CD4-positive, alpha-beta T cell treated with Interleukin-2 at 100 ng/mL for 4 hours (primary cell): ENCODE measurements around the gene OR10A6.
A peak's percentile ranks its signal among the peaks of the same experiment; 100 is the strongest.

Source experiments
- DNase-seq: peaks from one replicate; pipeline ENCODE4 v3.0.0-alpha.2; 2020; ENCODE audit warnings: low spot score

Gene OR10A6

GRCh38 chr11:7910286-7910788, 20.7 kb downstream of the OR10A6 start:
- no peak for DNase-seq

GRCh38 chr11:7909585-7910285, 21.3 kb downstream of the OR10A6 start:
- no peak for DNase-seq

DNA sequence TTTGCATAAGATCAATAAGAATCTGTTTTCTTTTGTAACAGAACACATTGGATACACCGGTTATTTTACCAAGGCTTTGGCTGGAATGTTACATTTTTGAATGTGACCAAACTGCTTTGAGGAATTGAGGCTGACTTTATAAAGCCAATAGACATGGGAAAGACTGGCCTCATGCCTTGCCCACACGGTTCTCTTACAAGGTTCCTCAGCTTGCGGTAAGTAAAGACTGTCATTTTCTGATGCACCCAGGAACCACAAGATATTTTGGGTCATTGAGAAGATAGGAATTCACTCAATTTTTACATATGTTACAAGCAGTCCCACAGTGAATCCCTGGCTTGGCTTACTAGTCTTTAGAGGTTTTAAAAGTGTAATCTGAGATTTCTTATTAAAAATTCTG, 23.9 kb downstream of the OR10A6 start:
- DNase-seq = no peak

GRCh38 chr11:7906481-7906880, 24.6 kb downstream of the OR10A6 start:
- DNase-seq = no peak

DNA sequence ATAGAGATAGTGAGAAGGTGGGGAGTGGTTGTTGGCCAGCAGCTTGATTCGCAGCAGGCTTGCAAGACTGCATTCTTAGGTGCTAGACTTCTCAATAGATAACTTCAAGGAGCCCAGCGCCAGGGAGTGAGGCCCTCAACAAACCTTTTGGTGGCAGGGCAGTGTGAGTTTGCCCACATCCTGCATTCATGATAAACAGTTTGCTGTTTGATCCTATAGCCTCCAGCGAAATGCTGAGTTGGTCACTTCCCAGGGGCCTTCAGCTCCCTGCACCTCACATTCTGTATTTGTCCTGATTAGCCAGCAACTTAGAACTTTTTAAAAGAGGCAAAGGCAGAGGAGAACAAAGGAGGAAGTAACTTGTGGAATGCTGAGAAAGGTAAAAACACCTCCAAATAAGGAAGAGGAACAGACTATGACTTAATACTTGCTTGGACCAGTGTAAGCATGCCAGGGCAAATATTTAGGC, 25.1 kb downstream of the OR10A6 start:
- no peak for DNase-seq

GRCh38 chr11:7905549-7905948, 25.5 kb downstream of the OR10A6 start:
- DNase-seq = no peak

DNA sequence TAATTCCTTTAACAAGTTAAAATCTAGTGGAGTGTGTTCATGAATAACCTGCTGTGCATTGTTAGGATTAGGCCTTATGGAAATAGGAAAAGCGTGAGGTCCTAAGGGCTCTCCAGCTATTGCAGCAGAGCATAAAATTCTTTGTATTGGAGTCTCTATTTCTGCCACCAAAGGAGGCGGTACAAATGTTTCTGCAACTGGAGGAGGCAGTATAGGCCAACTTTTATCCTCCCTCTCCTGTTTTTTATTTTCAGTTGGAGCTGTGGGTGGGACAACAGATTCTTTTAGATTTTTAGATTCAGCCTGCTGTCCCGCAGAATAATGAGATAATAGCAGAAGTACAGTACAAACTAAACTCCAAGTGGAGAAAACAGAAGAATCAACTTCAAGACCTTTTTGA, 26.2 kb downstream of the OR10A6 start:
- DNase-seq = no peak

GRCh38 chr11:7903940-7904339, 27.1 kb downstream of the OR10A6 start:
- DNase-seq = no peak

GRCh38 chr11:7901319-7901854, 29.7 kb downstream of the OR10A6 start:
- DNase-seq = no peak

DNA sequence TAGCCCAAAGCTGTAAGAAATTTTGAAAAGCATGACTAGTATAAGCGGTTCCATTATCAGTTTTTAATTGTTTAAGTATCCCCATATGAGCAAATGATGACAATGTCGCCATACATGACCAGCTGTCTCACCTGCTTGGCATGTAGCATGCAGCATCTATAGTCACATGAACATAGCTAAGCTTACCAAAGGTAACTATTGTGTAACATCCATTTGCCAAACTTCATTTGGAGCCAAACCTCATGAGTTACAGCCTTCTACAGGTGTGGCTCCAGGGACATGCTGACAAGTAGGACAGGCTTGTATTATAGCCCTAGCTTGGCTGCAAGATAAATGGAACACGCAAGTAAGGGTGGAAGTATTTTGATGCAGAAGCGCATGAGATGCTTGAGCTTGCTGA, 30.4 kb downstream of the OR10A6 start:
- no peak for DNase-seq

GRCh38 chr11:7899418-7899817, 31.6 kb downstream of the OR10A6 start:
- no peak for DNase-seq

- DNase-seq = no peak
Observed at GRCh38 chr11:7898666-7899283, 32.3 kb downstream of the OR10A6 start.

DNA sequence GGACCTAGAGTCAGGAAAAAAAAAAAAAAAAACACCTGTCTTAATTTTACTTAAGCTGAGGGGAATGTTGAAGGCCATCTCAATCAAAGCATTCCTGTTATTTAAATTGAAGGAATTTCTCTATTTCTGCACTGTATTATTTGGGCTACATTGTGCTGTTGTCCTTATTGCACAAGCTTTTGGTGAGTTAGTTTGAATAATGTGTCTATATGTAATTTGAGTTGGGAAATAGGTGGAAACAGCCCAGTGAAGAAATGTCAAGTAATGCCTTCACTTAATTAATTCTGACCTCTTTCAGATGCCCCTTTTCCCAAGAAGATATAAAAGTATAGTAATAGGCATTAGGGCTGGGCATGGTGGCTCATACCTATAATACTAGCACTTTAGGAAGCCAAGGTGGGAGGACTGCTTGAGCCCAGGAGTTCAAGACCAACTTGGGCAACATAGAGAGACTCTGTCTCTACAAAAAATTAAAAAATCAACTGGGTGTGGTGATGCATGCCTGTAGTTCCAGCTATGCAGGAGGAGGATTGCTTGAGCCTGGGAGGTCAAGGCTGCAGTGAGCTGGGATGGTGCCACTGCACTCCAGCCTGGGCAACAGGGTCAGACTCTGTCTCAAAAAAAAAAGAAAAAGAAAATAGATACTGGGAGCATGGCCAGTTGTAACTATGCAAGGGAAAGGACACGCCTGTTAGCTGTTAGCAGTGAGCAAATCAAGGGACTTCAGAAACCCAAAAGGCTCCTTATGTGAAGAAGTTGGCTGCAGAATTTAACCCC, 34.9 kb downstream of the OR10A6 start:
- DNase-seq = no peak

DNA sequence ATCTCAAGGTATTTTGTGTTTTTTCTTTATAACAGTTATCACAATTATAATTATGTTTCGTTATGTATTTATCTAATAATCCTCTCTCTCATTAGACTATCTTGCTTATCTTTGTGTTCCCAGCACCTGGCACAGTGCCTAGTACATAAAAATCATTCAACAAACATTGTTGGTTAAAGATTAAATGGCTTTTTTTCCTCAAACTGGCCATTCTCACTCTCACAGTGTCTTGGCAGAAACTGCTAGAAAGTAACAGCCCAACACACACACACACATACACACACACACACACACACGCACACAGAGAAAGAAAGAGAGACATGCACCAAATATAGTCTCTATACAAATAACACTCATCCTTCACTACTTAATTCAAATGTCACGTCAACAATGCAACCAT, 36.8 kb downstream of the OR10A6 start:
- no peak for DNase-seq

DNA sequence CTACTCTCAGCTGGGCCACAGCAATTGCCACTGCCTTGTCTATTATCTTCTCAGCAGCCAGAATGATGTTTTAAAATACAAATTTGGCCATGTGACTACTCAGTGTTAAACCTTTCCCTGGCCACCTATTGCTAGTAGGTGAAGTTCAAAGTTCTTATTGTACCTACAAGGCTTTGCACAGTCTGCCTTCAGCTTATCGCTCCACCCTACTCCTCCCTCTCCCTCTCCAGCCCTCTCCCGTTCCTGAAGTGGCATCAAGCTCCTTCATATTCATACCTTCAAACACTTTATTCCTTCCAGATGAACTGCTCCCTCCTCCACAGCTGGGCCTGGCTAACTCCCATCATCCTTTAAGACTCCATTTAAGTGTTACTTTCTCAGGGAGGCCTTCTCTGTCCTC, 37.3 kb downstream of the OR10A6 start:
- no peak for DNase-seq

DNA sequence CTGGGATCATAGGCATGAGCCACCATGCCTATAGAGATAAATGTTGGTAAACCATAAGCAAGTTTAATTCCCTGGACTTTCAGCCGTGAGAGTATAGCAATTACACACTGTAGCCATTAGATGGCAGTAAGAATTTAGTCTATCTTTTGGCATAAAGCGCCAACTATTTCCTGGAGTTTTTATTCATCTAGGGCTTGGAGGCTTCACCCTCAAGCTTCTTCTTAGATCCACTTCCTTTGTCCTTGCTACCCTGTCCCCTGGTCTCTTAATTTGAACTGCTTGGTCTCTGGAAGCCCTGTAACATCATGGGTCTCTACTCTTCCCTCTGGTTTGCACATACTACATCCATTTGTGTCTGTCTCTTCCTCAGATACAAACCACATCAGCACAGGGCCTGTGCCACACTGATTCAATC, 38.2 kb downstream of the OR10A6 start:
- DNase-seq = peak; percentile 50

- no peak for DNase-seq
Observed at GRCh38 chr11:7892059-7892699, 38.9 kb downstream of the OR10A6 start.

- DNase-seq = no peak
Observed at GRCh38 chr11:7890417-7891172, 40.5 kb downstream of the OR10A6 start.

GRCh38 chr11:7889985-7890384, 41.1 kb downstream of the OR10A6 start:
- DNase-seq = no peak

DNA sequence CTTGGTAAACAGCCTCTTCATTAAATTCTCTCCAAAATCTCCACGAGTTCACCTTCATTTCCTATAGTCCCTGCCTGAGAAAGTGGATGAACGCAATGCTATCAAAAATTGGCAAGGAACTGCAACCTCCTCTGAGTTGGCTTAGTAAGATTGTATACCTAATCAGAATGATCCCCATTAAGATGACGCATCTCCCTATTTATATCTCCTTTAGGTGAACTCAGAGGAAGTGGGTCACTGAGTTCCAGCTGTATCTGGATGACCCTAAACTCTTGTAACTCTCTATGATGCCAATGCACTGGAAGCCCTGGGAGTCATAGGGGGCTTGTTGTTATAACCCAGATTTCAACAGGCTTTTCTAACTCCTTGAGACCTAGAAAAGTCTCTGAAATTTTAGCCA, 48.2 kb downstream of the OR10A6 start:
- no peak for DNase-seq
